Testis (tissue), 2 donors: ENCODE results near the gene MAP2K3.

Experiments used
- POLR2A ChIP-seq: fragments of 450-650 bp; IDR thresholded peaks from one replicate; pipeline ENCODE4 v1.6.1; 2017; ENCODE audit warnings: antibody characterized with exemption, mild to moderate bottlenecking, moderate library complexity
- TF ChIP-seq, protein P1 (sequence below), 3 experiments: fragments of 450-650 bp in 2 of 3; fragments of 200-600 bp in 1 of 3; sonication (generic) in 1 of 3; IDR thresholded peaks; one replicate each; pipeline ENCODE4 v1.5.1; 2016 to 2019; ENCODE audit warnings: antibody characterized with exemption in 3 of 3, mild to moderate bottlenecking in 2 of 3, moderate library complexity in 1 of 3

DNA sequence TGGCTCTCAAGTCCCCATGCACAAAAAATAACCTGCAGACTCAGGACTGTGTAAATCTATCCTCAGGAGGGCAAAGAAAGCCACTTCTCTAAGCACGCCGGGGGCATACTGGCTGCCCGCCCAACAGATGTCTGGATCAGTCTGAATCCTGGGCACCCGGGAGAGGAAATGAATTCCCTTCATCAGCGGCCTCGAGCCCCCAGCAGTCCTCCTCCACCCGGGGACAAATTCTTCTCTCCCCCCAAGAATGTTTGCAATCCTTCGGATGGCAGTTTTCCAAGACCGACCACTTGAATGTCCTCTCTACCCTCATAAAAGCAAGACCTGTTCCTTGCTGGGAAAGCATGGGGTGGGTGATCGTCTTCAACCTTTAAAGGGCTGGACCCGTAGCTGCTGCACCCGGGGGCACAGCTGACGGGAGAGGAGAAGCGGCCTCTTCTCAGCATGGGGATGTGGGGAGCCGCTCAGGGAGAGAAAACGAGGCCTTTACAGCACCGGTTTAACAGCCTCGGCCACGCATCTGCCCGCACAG lies 9.4 kb upstream of the MAP2K3 start:
- TF ChIP-seq, protein P1, sequence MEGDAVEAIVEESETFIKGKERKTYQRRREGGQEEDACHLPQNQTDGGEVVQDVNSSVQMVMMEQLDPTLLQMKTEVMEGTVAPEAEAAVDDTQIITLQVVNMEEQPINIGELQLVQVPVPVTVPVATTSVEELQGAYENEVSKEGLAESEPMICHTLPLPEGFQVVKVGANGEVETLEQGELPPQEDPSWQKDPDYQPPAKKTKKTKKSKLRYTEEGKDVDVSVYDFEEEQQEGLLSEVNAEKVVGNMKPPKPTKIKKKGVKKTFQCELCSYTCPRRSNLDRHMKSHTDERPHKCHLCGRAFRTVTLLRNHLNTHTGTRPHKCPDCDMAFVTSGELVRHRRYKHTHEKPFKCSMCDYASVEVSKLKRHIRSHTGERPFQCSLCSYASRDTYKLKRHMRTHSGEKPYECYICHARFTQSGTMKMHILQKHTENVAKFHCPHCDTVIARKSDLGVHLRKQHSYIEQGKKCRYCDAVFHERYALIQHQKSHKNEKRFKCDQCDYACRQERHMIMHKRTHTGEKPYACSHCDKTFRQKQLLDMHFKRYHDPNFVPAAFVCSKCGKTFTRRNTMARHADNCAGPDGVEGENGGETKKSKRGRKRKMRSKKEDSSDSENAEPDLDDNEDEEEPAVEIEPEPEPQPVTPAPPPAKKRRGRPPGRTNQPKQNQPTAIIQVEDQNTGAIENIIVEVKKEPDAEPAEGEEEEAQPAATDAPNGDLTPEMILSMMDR (IDR thresholded peaks at IDR 0.05) = no peak
- no peak for TF ChIP-seq POLR2A
